ELR (cell line): ENCODE results near the gene RABGAP1L.
"Not testable (repeated sequence)": the region's sequence is repeated elsewhere in the genome, so short reads cannot be mapped to it uniquely, and the experiment has no call there.

Experiments
- DNase-seq: peaks from one replicate; pipeline ENCODE4 v3.0.0-alpha.2; 2015; ENCODE audit warnings: low read depth

The RABGAP1L gene

GRCh38 chr1:175044591-175044990 lies 885.3 kb downstream of the RABGAP1L start:
- not testable (repeated sequence) for DNase-seq
